GM23338 (cell line): Measurements from ENCODE around the gene C15orf40. TPM values are rescaled to one million over a fixed set of nuclear protein-coding genes. Genes with fewer than 3 reads are reported as not detected.
"Not testable (repeated sequence)": the region's sequence is repeated elsewhere in the genome, so short reads cannot be mapped to it uniquely, and the experiment has no call there.

ENCODE experiments used
- ATAC-seq: fragments of 200-7000 bp; cut with Tn5 transposase; 3 replicates; pipeline ENCODE4 v1.9.1; 2020
- DNase-seq: peaks from one replicate; pipeline ENCODE4 v3.0.0-alpha.2; 2015; ENCODE audit warnings: low spot score
- H2AFZ ChIP-seq: fragments of 200-600 bp; sonication (generic); 2 replicates; pipeline ENCODE4 v1.8.0; 2016; ENCODE audit warnings: antibody characterized with exemption, mild to moderate bottlenecking, moderate library complexity
- H3F3A ChIP-seq: fragments of 200-600 bp; sonication (generic); replicated peaks from 2 replicates; pipeline ENCODE4 v1.8.0; 2017; ENCODE audit warnings: antibody characterized with exemption, mixed run types, low read depth
- H3K27ac ChIP-seq: fragments of 200-600 bp; sonication (generic); 2 replicates; pipeline ENCODE4 v1.6.1; 2016; ENCODE audit warnings: low read depth
- H3K27me3 ChIP-seq: fragments of 200-600 bp; sonication (generic); 2 replicates; pipeline ENCODE4 v1.8.0; 2016; ENCODE audit warnings: mild to moderate bottlenecking, mixed run types, moderate library complexity; ENCODE audit not compliant: insufficient read depth
- H3K36me3 ChIP-seq: fragments of 200-600 bp; sonication (generic); 2 replicates; pipeline ENCODE4 v1.8.0; 2016; ENCODE audit warnings: mild to moderate bottlenecking; ENCODE audit not compliant: insufficient read depth
- H3K4me1 ChIP-seq: fragments of 200-600 bp; sonication (generic); 2 replicates; pipeline ENCODE4 v1.8.0; 2016; ENCODE audit warnings: mild to moderate bottlenecking, moderate library complexity; ENCODE audit not compliant: insufficient read depth
- H3K4me2 ChIP-seq: fragments of 200-600 bp; sonication (generic); 2 replicates; pipeline ENCODE4 v1.7.1; 2017; ENCODE audit warnings: mixed run types
- H3K4me3 ChIP-seq: fragments of 200-600 bp; sonication (generic); 2 replicates; pipeline ENCODE4 v1.6.1; 2016; ENCODE audit warnings: mixed run types
- H3K79me2 ChIP-seq: fragments of 200-600 bp; sonication (generic); replicated peaks from 2 replicates; pipeline ENCODE4 v1.8.0; 2017; ENCODE audit warnings: mild to moderate bottlenecking; ENCODE audit not compliant: insufficient read depth
- H3K9me2 ChIP-seq: fragments of 200-600 bp; sonication (generic); 2 replicates; pipeline ENCODE4 v1.8.0; 2017; ENCODE audit not compliant: insufficient read depth
- H4K20me1 ChIP-seq: fragments of 200-600 bp; sonication (generic); replicated peaks from 2 replicates; pipeline ENCODE4 v1.8.0; 2017; ENCODE audit warnings: mild to moderate bottlenecking; ENCODE audit not compliant: insufficient read depth
- H3K27ac Mint-ChIP-seq: 2 replicates; pipeline ENCODE4 v1.8.0; 2020; ENCODE audit warnings: inconsistent platforms, mild to moderate bottlenecking, moderate library complexity, mixed read lengths
- H3K27me3 Mint-ChIP-seq: 3 replicates; pipeline ENCODE4 v1.8.0; 2022; ENCODE audit warnings: low read depth, mild to moderate bottlenecking, moderate library complexity, mixed read lengths, inconsistent platforms; ENCODE audit not compliant: insufficient read depth, poor library complexity
- H3K36me3 Mint-ChIP-seq: 3 replicates; pipeline ENCODE4 v1.8.0; 2021; ENCODE audit warnings: low read depth, mild to moderate bottlenecking, inconsistent platforms, moderate library complexity, mixed read lengths
- H3K4me1 Mint-ChIP-seq: 3 replicates; pipeline ENCODE4 v1.8.0; 2020; ENCODE audit warnings: mild to moderate bottlenecking, inconsistent platforms, mixed read lengths
- H3K4me3 Mint-ChIP-seq: 3 replicates; pipeline ENCODE4 v1.8.0; 2021; ENCODE audit warnings: moderate library complexity, mild to moderate bottlenecking, inconsistent platforms, mixed read lengths
- H3K9me3 Mint-ChIP-seq: 3 replicates; pipeline ENCODE4 v1.8.0; 2020; ENCODE audit warnings: moderate library complexity, mild to moderate bottlenecking, inconsistent platforms, mixed read lengths
- CREB1 ChIP-seq: fragments of 250-450 bp; sonication (Bioruptor Pico); IDR thresholded peaks from 2 replicates; pipeline ENCODE4 v1.5.0; 2020; ENCODE audit warnings: low read depth, mild to moderate bottlenecking, moderate library complexity
- CTCF ChIP-seq, 2 experiments: fragments of 200-600 bp in 1 of 2; sonication (generic) in 1 of 2; conservative IDR thresholded peaks; 2 replicates each; pipeline versions ENCODE4 v1.5.1 to v1.6.1; 2016 to 2017; ENCODE audit warnings: antibody characterized with exemption in 2 of 2, low read depth in 2 of 2, mild to moderate bottlenecking in 2 of 2, moderate library complexity in 1 of 2
- ETS1 ChIP-seq: IDR thresholded peaks from 2 replicates; pipeline ENCODE4 v1.6.1; 2016; ENCODE audit warnings: antibody characterized with exemption
- EZH2 ChIP-seq: fragments of 200-600 bp; sonication (generic); IDR thresholded peaks from one replicate; pipeline ENCODE4 v1.8.0; 2017; ENCODE audit warnings: antibody characterized with exemption, mild to moderate bottlenecking, low read depth; ENCODE audit not compliant: unreplicated experiment
- EZH2phosphoT487 ChIP-seq: fragments of 200-600 bp; sonication (generic); IDR thresholded peaks from one replicate; pipeline ENCODE4 v1.8.1; 2018; ENCODE audit warnings: antibody characterized with exemption; ENCODE audit not compliant: unreplicated experiment
- JUNB ChIP-seq: IDR thresholded peaks from one replicate; pipeline ENCODE4 v1.6.1; 2016; ENCODE audit warnings: antibody characterized with exemption; ENCODE audit not compliant: unreplicated experiment
- NANOG ChIP-seq: IDR thresholded peaks from 2 replicates; pipeline ENCODE4 v1.6.1; 2016; ENCODE audit warnings: antibody characterized with exemption, borderline replicate concordance
- POLR2AphosphoS5 ChIP-seq: IDR thresholded peaks from 2 replicates; pipeline ENCODE4 v1.6.1; 2016; ENCODE audit warnings: antibody characterized with exemption, low read depth
- REST ChIP-seq: IDR thresholded peaks from one replicate; pipeline ENCODE4 v1.6.1; 2018; ENCODE audit warnings: antibody characterized with exemption; ENCODE audit not compliant: unreplicated experiment
- STAT1 ChIP-seq: IDR thresholded peaks from one replicate; pipeline ENCODE4 v1.6.1; 2016; ENCODE audit warnings: antibody characterized with exemption; ENCODE audit not compliant: unreplicated experiment
- ZNF114 ChIP-seq: fragments of 250-450 bp; sonication (Bioruptor Pico); IDR thresholded peaks from 2 replicates; pipeline ENCODE4 v1.5.0; 2020; ENCODE audit warnings: mild to moderate bottlenecking, moderate library complexity
- ZNF331 ChIP-seq: fragments of 250-450 bp; sonication (Bioruptor Pico); IDR thresholded peaks from 2 replicates; pipeline ENCODE4 v1.5.0; 2020; ENCODE audit warnings: low read depth, mild to moderate bottlenecking, moderate library complexity
- polyA plus RNA-seq: library from polyadenylated mRNA; unstranded; fragments of >200 nt; fragmentation: Nextera tagmentation; extraction: Ambion mirVana; gene quantifications from 2 replicates; pipeline ENCODE4 v1.2.1, GENCODE V29; 2016
- total RNA-seq: library from RNA; depleted of rRNA; stranded (reverse); fragments of >200 nt; shearing (Covaris generic); gene quantifications from 2 replicates; pipeline ENCODE4 v1.2.3, GENCODE V29; 2014

C15orf40 gene
- total and polyA plus RNA-seq, 2 experiments from 2014 or later: 7.3 to 26.3 TPM

GRCh38 chr15:83036253-83036652 is 24.8 kb upstream of the C15orf40 start (continued):
- TF ChIP-seq REST (no peak), EZH2 (no peak), CTCF (conservative IDR thresholded peaks at IDR 0.05; ENCODE audit: low read depth in 2 of 2) (no peak), NANOG (no peak), POLR2AphosphoS5 (no peak), CREB1 (CRISPR knock-in tag) (no peak), ZNF114 (no peak)

- not testable (repeated sequence) for H3F3A ChIP-seq, H3K4me3 Mint-ChIP-seq, ATAC-seq, H3K27me3 ChIP-seq, H4K20me1 ChIP-seq, H3K4me1 ChIP-seq, H3K4me2 ChIP-seq, H3K9me2 ChIP-seq, H3K27ac ChIP-seq, H3K4me3 ChIP-seq, H3K27me3 Mint-ChIP-seq, H3K27ac Mint-ChIP-seq, H3K9me3 Mint-ChIP-seq, H3K36me3 ChIP-seq, H2AFZ ChIP-seq, H3K4me1 Mint-ChIP-seq, DNase-seq
- H3K36me3 Mint-ChIP-seq: peaks cover 56% of the 10 kb centered on the region
- H3K79me2 ChIP-seq: peaks cover 52% of the 10 kb centered on the region
Measured at GRCh38 chr15:83031234-83031633, 19.8 kb upstream of the C15orf40 start.

- H2AFZ ChIP-seq: no peak overlapping the region
- H3K79me2 ChIP-seq: peaks cover 40% of the 10 kb centered on the region
- no peaks in the 10 kb centered on the region for H3K4me1 ChIP-seq
- ATAC-seq: no peak
- H3K4me3 ChIP-seq: no peak overlapping the region
- Mint-ChIP-seq H3K4me3 (no peak overlapping the region), H3K27me3 (no peaks in the 10 kb centered on the region), H3K27ac (peak overlapping the region; percentile 60; the same call in 1 of the 2 replicates), H3K9me3 (no peaks in the 10 kb centered on the region; the same call in 2 of the 3 replicates), H3K4me1 (no peaks in the 10 kb centered on the region), H3K36me3 (peaks cover 56% of the 10 kb centered on the region)
- DNase-seq: peak; percentile 22
- H3F3A ChIP-seq: no peaks in the 10 kb centered on the region
- no peaks in the 10 kb centered on the region for H3K27me3 ChIP-seq
- H3K9me2 ChIP-seq: no peaks in the 10 kb centered on the region
- no peak overlapping the region for H3K27ac ChIP-seq
- H3K4me2 ChIP-seq: no peak overlapping the region
- H3K36me3 ChIP-seq: peaks cover 4% of the 10 kb centered on the region
- peaks cover 10% of the 10 kb centered on the region; the same call in 1 of the 2 replicates for H4K20me1 ChIP-seq
- no peak for TF ChIP-seq CREB1 (CRISPR knock-in tag)
- TF ChIP-seq ZNF331 (CRISPR knock-in tag): no peak
- TF ChIP-seq JUNB: no peak
- no peak for TF ChIP-seq NANOG
- no peak for TF ChIP-seq EZH2
- TF ChIP-seq ETS1: no peak
- no peak for TF ChIP-seq POLR2AphosphoS5
- TF ChIP-seq EZH2phosphoT487: no peak
- no peak for TF ChIP-seq STAT1
- TF ChIP-seq ZNF114: no peak
- TF ChIP-seq REST: no peak
Measured at GRCh38 chr15:83030021-83030420, 18.6 kb upstream of the C15orf40 start.
